SK-MEL-5 (cell line): ENCODE measurements around the gene MITF. TPM values are rescaled to one million over a fixed set of nuclear protein-coding genes. Genes with fewer than 3 reads are reported as not detected.
A peak's percentile ranks its signal among the peaks of the same experiment; 100 is the strongest.

Experiments used
- DNase-seq: peaks from one replicate; pipeline ENCODE4 v3.0.0-alpha.2; 2016; ENCODE audit warnings: low read depth, low spot score
- in situ Hi-C: cut with HindIII; loops from 2 replicates; pipeline ENCODE4 v1.10.0; 2016; ENCODE audit warnings: low sequenced_read_pairs, high pct_unique_total_duplicates, low pct_unique_long_range_greater_than_20kb
- total RNA-seq: library from RNA; depleted of rRNA; stranded (reverse); fragments of >200 nt; shearing (Covaris generic); gene quantifications from 2 replicates; pipeline ENCODE4 v1.2.3, GENCODE V29; 2014

The MITF gene
- total RNA-seq, 1 experiment from 2014 or later: 768 TPM

DNA sequence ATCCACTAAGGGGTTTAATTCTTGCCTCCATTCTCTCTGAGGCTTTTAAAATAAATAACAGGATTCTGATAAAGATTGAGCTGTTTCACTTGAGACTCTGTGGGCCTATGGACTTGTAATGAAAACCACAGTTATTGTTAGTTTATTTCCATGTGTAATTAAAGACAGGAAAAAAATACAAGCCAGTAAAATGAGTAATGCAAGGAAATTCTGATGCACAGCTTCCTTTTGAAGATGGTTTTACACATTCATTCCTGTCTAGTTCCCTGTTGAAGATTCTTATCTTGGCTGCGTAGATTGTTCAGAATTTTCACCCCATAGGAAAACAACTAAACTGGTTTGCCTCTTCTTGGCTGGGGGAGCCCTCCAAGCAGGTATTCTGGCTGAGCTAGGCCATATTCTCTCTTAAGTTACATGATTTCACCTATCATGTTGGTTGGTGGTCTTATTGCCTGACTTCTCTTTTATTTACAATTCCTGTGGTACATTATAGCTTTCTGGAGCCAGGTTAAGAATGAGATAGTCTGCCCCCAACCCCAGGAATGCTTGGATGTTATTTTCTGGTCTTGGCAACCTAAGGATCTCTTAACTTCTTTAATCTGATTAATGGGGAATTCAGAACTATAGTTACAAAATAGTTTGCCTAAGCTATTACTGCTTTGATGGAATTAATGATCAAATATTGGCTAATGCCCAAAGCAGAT lies 67.6 kb downstream of the MITF start:
- no peak for DNase-seq
- in situ Hi-C loops: no loop called here

DNA sequence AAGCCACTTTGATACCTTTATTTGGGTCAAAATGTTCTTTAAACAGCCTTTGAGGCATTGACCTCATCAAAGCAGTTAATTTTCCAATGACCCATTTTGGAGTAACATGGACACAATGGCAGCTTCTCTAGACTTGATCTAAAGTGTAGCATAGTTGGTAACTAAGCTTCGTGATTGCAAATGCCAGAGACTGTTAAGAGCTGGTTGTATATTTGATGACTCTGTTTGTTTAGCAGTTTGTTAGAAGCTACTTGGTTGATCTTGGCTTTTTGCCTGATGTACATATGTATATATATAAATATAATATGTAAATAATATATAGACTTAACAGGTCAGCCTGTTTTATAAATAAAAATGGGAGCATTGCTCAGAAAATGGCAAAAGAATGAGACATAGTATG lies 68.4 kb downstream of the MITF start:
- no peak for DNase-seq

DNA sequence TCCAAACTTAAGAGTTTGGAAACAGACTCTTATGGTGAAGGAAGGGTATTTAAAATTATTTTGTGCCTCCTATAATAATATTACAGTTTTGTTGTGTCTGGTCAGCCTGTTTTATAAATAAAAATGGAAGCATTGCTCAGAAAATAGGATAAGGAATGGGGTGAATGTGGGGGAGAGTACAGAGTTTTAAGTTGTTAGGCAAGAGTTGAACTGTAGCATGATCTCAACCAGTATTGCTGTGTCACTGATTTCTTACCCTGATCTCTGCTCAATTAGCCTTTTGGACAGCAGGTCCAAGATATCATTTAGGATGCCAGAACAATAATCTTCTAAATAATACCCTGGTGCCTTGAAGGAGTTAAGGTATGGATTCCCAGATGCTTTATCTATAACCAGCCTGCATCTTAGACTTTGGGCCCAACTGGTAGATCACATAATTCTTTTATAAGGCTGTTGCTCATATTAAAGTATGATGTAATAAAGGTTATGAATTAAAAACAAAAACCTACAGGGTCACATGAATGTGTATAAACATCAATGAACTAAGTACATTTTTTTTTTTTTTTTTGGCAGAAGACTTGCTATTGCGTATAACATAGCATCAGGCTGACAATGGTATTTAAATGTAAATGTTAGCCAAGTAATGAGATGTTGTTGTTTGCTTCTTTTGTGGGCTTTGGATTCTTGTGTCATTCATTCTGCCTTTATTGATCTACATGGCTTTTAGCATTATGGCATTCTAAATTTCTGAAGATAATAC lies 70.0 kb downstream of the MITF start:
- in situ Hi-C loops: no loop called here

More for the DNA sequence above, 68.4 kb downstream of the MITF start:
- in situ Hi-C loops: no loop called here

DNA sequence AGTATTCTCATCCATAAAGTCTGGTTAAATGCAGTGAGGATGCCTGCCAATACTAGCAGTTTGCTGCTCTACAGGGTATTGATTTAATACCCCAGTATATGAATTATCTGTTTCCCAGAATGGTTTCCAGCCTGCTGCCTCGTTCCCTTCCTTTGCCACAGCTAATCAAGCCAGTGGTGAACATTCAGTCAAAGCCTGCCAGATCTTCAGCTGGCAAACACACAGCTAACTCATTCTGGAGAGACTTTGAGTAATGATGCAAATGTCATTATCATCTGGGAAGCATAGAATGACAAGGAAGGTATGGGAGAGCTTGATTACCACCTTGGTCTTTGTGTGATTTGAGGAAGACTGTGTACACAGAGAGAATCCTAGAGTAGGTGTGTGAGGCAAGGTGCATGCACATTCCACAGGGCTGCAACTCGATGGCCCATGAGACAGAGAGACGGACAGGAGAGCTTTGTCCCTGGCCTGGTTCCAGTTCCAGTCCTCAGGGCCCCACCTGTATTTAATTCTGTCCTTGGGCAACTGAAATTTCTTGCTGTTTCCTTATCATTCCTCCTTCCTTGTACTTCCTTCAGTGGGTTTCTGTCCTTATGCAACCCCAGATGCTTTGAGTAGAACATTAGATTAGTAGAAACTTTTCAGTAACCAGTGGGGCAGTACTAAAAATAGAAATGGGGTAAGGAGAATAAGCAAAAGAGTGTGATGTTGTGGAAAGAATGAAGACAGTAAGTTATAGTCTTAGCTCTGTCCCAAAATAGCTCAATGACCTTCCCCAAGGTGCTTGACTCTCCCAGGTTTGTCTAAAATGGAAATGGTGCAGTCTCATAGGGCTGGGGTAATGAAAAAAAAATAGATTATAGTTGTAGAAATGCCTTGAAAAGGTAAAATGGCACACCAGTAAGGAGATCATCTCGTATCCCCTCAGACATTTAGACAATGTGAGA lies 72.5 kb downstream of the MITF start:
- DNase-seq: no peak
- in situ Hi-C loops: no loop called here

More for the DNA sequence above, 70.0 kb downstream of the MITF start:
- DNase-seq: no peak

DNA sequence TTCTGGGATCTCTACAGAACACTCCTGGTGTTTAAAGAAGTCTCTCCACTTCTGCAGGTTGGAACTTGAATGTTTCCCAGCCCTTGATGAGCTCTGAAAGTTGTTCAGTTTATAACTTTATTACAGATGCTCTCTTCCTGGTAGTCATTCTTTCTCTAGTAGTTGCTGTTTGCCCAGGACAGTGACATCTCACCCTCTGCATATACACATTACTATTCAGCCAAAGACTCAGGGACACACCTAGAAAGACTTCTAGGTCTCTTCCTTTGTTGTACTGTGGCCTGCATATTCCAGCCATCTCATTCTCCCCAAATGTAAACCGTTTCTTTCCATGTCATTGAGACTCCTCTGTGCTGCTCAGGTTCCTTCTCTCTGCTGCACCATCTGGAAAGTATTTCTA lies 76.7 kb downstream of the MITF start:
- in situ Hi-C loops: no loop called here
- DNase-seq: no peak

DNA sequence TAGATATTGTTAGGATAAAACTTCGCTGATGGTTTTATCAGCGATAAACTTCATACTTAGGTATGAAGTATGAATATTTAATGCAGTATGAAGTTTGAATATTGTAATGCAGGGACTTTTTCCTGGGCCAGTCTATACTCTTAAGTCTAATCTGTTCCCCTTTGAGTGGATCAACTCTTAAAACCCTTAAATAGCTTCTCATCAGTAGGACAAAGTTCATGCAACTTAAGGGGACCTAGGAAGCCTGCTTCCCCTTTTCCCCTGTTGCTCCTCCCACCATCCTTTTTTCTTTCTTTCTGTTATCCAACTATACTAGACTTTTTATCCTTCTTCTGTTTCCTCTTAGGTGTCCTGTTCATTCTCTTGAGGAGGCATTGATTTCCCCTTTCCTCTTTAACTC lies 78.7 kb downstream of the MITF start:
- DNase-seq: no peak
- in situ Hi-C loops: no loop called here

DNA sequence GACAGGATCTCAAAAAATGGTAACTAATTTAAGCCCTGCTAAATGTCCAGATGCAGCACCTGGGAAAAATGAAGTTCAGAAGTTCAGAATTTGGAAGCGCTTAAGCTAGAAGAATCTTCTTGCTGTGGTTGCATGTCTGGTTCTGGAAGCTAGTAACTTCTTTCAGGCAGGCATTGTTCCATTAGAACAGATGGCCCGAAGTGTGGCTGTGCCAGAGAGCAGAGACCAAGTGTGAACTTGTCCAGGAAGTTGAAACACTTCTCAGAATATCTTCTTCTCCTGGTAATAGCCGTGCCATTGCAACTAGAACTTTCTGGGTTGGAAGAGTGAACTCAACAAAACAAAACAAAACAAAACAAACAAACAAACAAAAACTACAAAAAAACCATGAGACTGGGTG lies 80.0 kb downstream of the MITF start:
- in situ Hi-C loops: no loop called here
- peak; percentile 14 for DNase-seq

DNA sequence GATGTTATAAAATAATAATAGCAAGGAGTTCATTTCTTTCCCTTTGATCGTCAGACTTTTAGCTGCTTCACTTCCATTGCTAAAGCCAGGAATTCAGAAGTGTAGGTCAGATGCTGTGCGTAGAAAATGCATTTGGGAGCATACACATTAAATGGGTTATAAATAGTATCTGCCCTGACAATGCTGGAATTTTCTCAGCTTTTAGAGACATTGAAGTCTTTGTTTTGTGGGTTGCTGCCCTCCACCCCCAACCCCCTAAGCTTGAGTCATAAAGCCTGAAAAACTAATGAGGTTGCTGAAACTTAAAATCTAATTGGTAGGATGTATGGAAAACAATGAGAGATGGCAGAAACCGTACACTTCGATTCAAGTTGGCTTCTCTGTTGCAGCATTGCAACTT lies 81.9 kb downstream of the MITF start:
- in situ Hi-C loops: no loop called here
- DNase-seq: peak; percentile 97

DNA sequence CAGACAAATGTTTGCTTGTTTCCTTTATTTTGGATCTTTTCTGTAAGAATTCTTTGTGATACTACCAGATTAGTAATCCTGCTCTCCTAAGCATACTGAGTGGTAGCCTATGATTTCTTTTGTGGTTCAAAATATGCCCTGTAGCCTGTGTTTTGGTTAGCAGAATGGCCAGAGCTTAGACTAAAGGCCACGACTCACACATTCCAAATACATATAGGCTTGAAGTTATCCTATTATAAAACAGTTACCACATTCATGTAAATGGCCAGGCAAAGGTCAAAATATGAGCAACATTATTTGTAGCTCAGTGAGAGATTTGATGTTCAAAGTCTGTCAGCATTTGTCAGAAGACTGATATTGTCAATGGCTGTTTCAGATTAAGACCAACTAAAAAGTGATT lies 84.5 kb downstream of the MITF start:
- peak; percentile 33 for DNase-seq
- in situ Hi-C loops: no loop called here

DNA sequence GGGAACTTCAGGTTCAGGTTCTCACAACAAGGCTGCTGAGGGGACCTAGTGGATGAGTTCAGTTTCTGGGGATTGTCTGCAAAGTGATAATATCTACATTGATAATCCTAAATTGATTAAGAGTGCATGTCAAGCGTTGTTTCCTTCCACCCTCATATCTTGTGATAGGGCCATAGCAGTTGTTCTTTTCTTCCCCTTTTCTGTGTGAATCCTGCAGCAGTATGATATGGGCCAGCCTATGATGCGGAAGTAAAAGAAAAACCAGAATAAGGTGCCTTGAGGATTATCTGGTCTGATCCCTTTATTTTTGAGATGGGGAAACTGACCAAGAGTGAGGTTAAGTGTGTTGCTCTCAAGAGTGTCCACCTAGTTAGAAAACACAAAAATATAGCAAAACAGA lies 86.2 kb downstream of the MITF start:
- in situ Hi-C loops: no loop called here
- no peak for DNase-seq

DNA sequence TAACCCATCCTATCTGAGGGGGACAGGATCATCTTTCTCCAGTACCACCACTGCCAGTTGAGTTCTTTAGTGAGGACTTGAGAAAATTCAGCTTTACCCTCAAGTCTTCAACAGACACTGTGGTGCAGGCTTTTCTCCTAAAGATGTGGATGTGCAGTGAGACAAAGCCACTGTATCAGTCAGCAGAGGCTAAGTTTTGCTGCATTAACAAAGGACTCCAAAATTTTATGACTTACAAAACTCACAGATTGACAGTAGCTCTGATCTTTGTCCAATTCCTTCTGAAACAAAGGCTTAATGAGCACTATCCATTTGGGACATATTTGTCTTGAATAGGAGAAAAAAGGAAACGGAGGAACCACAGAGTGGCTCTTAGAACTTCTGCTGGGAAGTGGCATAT lies 87.9 kb downstream of the MITF start:
- in situ Hi-C loops: no loop called here
- DNase-seq: no peak

DNA sequence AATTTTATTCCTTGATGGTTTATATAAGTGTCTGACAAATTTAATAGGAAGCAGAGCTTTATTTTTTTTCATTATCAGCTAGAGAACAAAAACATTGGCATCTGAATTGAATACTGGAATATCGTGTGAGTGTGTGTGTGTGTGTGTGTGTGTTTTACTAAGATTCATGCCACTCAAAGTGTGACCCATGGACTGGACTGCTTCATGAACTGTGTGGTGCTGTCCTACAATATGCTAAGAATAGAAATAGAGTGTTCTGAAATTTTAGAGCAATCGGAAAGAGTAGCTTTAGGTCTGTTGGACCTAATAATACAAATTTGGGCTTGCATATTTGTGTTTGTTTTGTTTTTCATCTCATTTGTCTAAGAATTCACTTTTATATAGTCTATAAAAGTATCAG lies 89.6 kb downstream of the MITF start:
- in situ Hi-C loops: no loop called here
- DNase-seq: no peak

DNA sequence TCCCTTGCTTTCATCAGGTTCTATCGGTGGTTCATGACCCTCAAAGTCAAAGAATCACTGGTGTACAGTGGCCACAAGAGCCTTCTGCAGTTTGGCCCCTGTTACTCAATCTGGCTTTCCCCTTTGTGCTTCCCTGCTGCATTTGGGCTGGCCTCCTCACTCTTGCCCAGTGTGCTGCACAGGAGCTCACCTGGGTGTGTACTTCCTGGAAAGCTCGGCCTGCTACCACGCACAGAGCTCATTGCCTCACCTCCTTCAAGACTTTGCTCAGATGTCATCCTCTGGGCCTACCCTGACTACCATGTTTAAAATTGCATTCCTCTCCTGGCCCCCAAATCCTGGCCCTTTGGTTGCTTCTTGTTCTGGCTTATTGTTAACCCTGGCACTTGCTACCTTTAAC lies 90.9 kb downstream of the MITF start:
- DNase-seq: no peak
- in situ Hi-C loops: no loop called here

DNA sequence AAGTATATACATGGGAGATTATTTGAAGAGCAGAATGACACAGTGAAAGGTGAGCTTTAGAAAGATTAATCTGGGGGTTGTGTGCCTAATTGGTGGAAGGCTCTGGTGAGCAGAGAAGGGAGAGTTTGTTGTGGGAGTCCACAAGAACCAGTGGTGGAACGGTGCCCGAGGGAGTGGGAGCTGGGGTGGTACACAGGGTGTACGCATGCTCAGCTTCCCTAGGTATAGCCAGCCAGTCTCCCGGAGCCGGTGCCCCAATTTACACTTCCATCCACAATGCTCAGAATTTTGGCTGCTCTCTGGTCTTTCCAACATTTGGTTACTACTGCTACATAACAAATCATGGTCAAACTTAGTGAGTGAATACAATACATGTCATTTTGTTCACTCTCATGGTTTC lies 92.5 kb downstream of the MITF start:
- in situ Hi-C loops: no loop called here
- no peak for DNase-seq

DNA sequence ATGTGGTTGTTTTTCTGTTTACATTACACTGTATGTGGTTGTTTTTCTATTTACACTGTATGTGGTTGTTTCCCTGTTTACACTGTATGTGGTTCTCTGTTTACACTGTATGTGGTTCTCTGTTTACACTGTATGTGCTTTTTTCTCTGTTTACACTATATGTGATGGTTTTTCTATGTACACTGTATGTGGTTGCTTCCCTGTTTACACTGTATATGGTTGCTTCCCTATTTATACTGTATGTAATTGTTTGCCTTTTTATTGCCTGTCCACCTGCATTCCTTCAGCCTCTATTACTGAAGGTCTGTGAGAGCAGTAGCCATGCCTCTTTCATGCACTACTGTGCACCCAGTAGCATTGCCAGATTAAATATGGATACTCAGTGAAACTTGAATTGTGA lies 94.3 kb downstream of the MITF start:
- no peak for DNase-seq
- in situ Hi-C loops: no loop called here

DNA sequence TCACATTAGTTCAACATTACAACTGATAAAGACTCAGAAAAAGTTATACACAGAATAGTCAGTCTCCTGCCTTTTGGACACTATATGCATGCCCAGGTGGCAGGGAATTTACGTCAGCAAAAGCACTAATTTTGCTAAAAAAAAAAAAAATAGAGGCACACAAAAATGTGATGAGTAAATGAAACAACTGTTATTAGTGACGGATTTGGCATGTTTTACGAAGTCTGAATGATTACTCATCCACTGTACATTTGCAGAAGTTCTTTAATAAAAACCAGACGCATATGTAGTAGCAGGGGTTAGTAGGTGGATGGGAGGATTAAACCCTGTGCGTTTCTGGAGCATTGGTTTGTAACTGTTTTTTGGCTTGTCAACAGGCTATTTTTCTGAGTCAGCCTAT lies 99.0 kb downstream of the MITF start:
- no peak for DNase-seq
- in situ Hi-C loops: no loop called here

DNA sequence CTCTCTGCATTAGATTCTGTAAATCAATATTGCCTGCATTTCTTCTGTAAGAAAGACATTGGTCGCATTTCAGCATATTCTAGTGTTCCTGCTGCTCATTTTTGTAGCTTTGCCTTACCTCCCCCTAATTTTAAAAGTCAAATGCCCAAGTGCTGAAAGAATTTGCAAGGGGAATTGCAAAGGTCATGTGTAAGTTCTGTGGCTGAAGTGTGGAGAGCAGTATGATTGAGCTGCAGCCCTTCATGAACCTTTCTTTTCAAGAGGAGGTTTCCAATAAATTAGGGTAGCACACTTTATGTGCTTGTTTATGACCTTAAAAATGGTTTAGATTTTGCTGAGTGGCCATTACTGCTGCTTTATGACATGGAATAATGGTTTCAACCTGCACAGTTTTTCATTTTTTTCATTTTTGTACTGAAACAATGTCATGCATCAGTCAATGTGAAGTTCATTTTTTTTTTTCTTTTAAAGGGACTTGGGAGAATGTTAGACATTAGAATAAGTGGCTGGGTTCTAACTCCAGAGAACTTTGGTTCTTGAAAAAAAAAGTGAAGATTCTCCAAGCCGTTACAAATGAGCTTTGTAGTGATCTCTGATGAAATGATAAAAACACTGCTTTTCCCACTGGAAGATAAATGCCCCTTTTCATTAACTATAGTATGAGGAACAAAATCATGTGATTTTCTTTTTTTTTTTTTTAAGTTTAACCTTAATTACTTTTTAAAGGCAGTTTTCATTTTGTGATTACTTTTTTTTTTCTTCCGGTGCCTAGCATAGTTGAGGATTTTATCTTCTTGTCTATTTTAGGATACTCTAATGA lies 99.6 kb downstream of the MITF start:
- in situ Hi-C loops: no loop called here
- peak; percentile 76 for DNase-seq
